HepG2 (cell line): ENCODE data around the gene PFKL. TPM values are rescaled to one million over a fixed set of nuclear protein-coding genes. Genes with fewer than 3 reads are reported as not detected.

ENCODE experiments used
- AHDC1 ChIP-seq: sonication (generic); formaldehyde crosslinking; IDR thresholded peaks from 2 replicates; pipeline ENCODE4 v1.5.1; 2020; ENCODE audit warnings: mild to moderate bottlenecking, missing genetic modification reagents, borderline replicate concordance
- BRD4 ChIP-seq: sonication (generic); formaldehyde crosslinking; IDR thresholded peaks from 2 replicates; pipeline ENCODE4 v1.4.0; 2020; ENCODE audit warnings: missing genetic modification reagents
- EED ChIP-seq: sonication (generic); formaldehyde crosslinking; IDR thresholded peaks from 2 replicates; pipeline ENCODE4 v1.5.0; 2020; ENCODE audit warnings: mild to moderate bottlenecking, missing genetic modification reagents
- GATAD1 ChIP-seq: IDR thresholded peaks from 2 replicates; pipeline ENCODE4 v1.6.1; 2016; ENCODE audit warnings: missing genetic modification reagents, missing compliant biosample characterization
- GATAD2A ChIP-seq: IDR thresholded peaks from 2 replicates; pipeline ENCODE4 v1.6.1; 2016
- GMEB2 ChIP-seq: IDR thresholded peaks from 2 replicates; pipeline ENCODE4 v1.6.1; 2016; ENCODE audit warnings: missing biosample characterization, missing genetic modification reagents, low read depth
- HNRNPK ChIP-seq: fragments of 200-400 bp; formaldehyde crosslinking; IDR thresholded peaks from 2 replicates; pipeline ENCODE4 v1.6.1; 2018; ENCODE audit warnings: low read length, low read depth, moderate library complexity, mild to moderate bottlenecking; ENCODE audit not compliant: poor library complexity, severe bottlenecking
- KMT2B ChIP-seq: IDR thresholded peaks from 2 replicates; pipeline ENCODE4 v1.6.1; 2016; ENCODE audit warnings: missing genetic modification reagents, missing compliant biosample characterization
- MXD1 ChIP-seq: sonication (generic); formaldehyde crosslinking; IDR thresholded peaks from 2 replicates; pipeline ENCODE4 v1.4.0; 2020; ENCODE audit warnings: mild to moderate bottlenecking, missing genetic modification reagents
- MYC ChIP-seq: sonication (generic); formaldehyde crosslinking; IDR thresholded peaks from 2 replicates; pipeline ENCODE4 v1.9.0; 2021; ENCODE audit warnings: missing genetic modification reagents, borderline replicate concordance
- PCBP1 ChIP-seq: fragments of 200-400 bp; formaldehyde crosslinking; IDR thresholded peaks from 2 replicates; pipeline ENCODE4 v1.6.1; 2017; ENCODE audit warnings: mild to moderate bottlenecking, low read depth, low read length, borderline replicate concordance
- REL ChIP-seq: sonication (generic); formaldehyde crosslinking; conservative IDR thresholded peaks from 2 replicates; pipeline ENCODE4 v1.8.0; 2022; ENCODE audit warnings: mild to moderate bottlenecking, missing genetic modification reagents, moderate library complexity
- SAP130 ChIP-seq: IDR thresholded peaks from 2 replicates; pipeline ENCODE4 v1.6.1; 2016; ENCODE audit warnings: low read depth
- SIX4 ChIP-seq: sonication (generic); formaldehyde crosslinking; IDR thresholded peaks from 2 replicates; pipeline ENCODE4 v1.4.0; 2020; ENCODE audit warnings: missing genetic modification reagents
- THYN1 ChIP-seq: sonication (generic); formaldehyde crosslinking; IDR thresholded peaks from 2 replicates; pipeline ENCODE4 v1.8.1; 2023; ENCODE audit warnings: low read depth, mild to moderate bottlenecking, moderate library complexity, missing genetic modification reagents, borderline replicate concordance
- ZBTB46 ChIP-seq: sonication (generic); formaldehyde crosslinking; IDR thresholded peaks from 2 replicates; pipeline ENCODE4 v1.4.0; 2020; ENCODE audit warnings: mild to moderate bottlenecking, missing genetic modification reagents, borderline replicate concordance
- ZNF180 ChIP-seq: sonication (generic); formaldehyde crosslinking; IDR thresholded peaks from 2 replicates; pipeline ENCODE4 v1.4.0; 2020; ENCODE audit warnings: low read depth, missing genetic modification reagents, borderline replicate concordance
- ZNF567 ChIP-seq: sonication (generic); formaldehyde crosslinking; IDR thresholded peaks from 2 replicates; pipeline ENCODE4 v1.8.1; 2023; ENCODE audit warnings: mild to moderate bottlenecking, missing genetic modification reagents, borderline replicate concordance
- ZNF777 ChIP-seq: sonication (generic); formaldehyde crosslinking; IDR thresholded peaks from 2 replicates; pipeline ENCODE4 v1.4.0; 2020; ENCODE audit warnings: missing genetic modification reagents
- polyA plus RNA-seq, 8 experiments: library from polyadenylated mRNA; depleted of rRNA in 3 of 8; stranded (reverse) in 7 of 8; unstranded in 1 of 8; fragments of >200 nt; fragmentation: Illumina TruSeq in 4 of 8; extraction: Trizol in 4 of 8; gene quantifications; 2 replicates each; pipeline versions ENCODE4 v1.2.1 to v1.2.3, GENCODE V29; 2011 to 2016; ENCODE audit warnings: low read depth in 4 of 8, missing spikeins in 1 of 8, mixed read lengths in 1 of 8; ENCODE audit not compliant: insufficient read depth in 1 of 8
- total RNA-seq, 5 experiments: library from RNA; depleted of rRNA; stranded (reverse); fragments of >200 nt; fragmentation: Illumina TruSeq; extraction: Trizol; gene quantifications; 2 replicates each; pipeline ENCODE4 v1.2.3, GENCODE V29; 2016; ENCODE audit warnings: low read depth in 1 of 5

Gene PFKL
- total and polyA plus RNA-seq, 2 of the 13 experiments (the other 11 are each of a cell fraction or from before 2014, with no cell fraction given), result 92.8 to 106 TPM

- TF ChIP-seq ZNF180 (CRISPR knock-in tag) (no peak), GMEB2 (0 out of 2 replicates have a peak, but pooled peaks have one; percentile 31), GATAD1 (CRISPR knock-in tag) (peak; percentile 99), EED (peak; percentile 70; the same call in 1 of the 2 replicates), SIX4 (CRISPR knock-in tag) (peak; percentile 38; the same call in 1 of the 2 replicates), REL (0 out of 2 replicates have a peak, but pooled peaks have one; percentile 68), ZNF777 (CRISPR knock-in tag) (peak; percentile 54), SAP130 (peak; percentile 99), GATAD2A (0 out of 2 replicates have a peak, but pooled peaks have one; percentile 29), ZNF567 (CRISPR knock-in tag) (peak; percentile 28; the same call in 1 of the 2 replicates), THYN1 (no peak), KMT2B (CRISPR knock-in tag) (peak; percentile 86), AHDC1 (no peak), ZBTB46 (CRISPR knock-in tag) (no peak), BRD4 (CRISPR knock-in tag) (peak; percentile 93), PCBP1 (peak; percentile 87; the same call in 1 of the 2 replicates), HNRNPK (peak; percentile 61), MYC (peak; percentile 97), MXD1 (CRISPR knock-in tag) (peak; percentile 96)
These were observed 39.4 kb downstream of the PFKL start, which contains the start of gene CFAP410 (continued) for GRCh38 chr21:44338971-44339910.
